ENCODE data around the gene CDK14.

The CDK14 gene

GRCh38 chr7:90681336-90682022 is 85.4 kb downstream of the CDK14 start:
- DNase-seq (ENCODE audit: low read depth) = no peak

DNA sequence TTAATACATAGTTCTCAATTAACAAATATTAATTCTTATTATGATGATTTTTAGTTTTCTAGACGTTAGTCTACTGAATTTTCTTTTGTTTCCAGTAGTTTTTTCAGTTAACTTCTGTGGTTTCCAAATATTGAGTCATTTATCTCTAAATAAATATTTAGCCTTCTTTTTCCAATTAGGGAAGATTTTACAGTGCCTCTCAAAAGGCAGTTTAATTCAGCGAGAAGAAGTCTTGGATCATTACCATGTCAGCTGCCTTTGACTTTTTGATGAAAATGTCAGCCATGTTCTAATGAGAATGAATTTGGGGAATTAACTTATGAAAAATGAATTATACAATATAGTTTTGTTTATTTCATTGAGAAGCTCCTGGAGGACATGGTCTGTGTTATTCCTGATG is 90.0 kb downstream of the CDK14 start:
- no peak for DNase-seq (ENCODE audit: low read depth)

- no peak for DNase-seq (ENCODE audit: low read depth)
Observed at GRCh38 chr7:90688810-90689209, 92.7 kb downstream of the CDK14 start.

- no peak for DNase-seq (ENCODE audit: low read depth)
Observed at GRCh38 chr7:90689260-90689659, 93.1 kb downstream of the CDK14 start.

DNA sequence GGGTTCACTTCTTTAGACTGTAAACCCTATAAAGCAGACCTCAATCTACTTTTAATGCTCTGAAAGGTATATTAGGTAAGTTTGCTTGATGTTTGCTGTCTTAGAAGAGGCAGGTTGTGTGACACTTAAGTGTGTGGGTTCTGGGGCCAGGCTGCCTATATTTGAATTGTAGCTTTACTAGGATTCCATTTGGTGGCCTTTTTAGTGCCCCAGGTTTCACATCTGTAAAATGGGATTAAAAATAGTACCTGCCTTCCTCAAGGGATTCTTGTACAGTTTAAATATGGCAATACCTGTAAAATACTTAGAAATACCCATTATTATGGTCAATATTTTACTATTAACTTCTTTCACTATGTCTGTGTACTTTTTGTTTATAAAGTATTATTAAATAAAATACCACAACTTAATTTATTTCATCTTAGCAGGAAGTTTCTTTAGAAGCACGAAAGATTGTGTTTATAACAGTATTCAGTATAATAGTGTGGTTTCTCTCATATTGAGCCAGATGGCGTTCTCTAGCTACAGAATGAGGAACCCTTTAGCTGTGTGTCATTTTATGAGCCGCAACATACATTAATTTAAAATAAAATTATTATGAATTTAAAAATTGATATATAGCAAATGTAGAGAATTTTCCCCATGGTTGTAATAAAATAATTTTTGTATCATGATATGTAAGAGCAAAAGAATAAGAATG is 94.2 kb downstream of the CDK14 start:
- DNase-seq (ENCODE audit: low read depth) = no peak

DNA sequence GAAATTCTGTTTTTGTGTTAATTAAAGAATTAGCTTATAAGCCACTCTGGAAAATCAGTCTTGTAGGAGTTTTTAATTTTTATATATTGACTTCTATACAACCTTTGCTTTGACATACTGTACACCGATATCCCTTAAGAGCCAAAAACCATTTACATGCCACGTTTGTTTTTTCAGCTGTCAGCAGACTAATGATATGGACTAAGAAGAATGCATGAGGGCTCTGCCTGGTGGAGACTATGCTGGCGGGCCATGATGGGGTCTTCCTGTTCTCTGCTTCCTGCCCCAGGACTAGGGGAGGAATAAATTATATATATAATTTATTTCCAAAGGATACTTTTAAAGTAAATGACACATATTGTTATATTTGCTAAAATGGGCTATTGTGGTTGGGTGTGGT is 96.3 kb downstream of the CDK14 start:
- no peak for DNase-seq (ENCODE audit: low read depth)

DNA sequence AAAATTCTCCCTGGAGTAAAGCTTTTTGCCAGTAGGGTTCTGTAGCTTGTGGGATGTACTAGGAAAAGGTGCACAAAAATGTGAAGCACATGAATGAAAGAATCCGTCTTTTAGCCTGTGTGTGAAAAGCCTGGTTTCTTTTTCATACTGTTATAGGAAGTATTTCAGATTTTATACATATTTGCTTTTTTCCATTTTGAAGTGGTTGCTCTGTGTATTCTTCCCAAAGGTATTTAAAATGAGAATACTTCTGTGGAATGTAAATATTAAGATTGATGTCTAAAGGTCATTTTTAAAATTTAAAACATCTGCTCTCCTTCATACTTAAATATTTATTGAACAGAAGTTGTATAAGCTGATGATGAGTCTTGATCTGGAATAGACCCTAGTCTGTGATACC is 96.8 kb downstream of the CDK14 start:
- DNase-seq (ENCODE audit: low read depth) = no peak

DNA sequence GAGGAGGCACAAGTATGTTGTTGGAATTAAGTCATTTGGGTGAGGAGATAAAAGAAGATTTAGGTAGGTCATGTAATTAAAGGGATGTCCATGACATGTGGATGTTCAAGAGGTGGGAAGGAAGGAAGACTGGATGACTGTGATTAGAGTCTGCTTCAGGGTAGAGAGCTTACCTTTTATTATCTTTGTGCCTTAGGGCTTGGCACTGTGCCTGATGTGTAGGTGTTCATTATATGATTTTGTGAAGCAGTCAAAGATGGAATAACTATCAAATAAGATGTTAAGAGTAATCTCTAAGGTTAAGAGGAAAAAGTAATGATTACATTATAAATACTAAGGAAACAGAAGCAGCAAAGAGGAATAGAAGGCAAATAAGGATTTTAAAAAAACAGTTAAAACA is 97.8 kb downstream of the CDK14 start:
- DNase-seq (ENCODE audit: low read depth) = no peak

DNA sequence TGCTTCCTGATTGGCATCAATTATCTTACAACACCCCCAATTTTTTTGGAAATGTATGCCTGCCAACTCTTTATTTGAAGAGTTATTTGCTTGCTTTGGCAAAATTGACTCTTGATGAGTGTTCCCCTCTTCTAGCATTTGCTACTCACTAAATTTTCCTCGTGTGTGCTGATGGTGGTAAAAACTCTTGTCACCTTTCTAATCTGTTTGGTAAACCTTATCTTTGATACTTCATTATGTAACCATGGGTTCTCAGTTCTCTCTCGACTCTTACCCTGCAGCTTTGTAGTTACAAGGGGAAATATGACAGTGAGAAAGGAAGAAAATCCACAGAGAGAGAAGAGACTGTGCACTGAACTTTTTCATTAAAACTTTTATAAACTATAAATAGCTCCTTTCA is 102.5 kb downstream of the CDK14 start:
- DNase-seq (ENCODE audit: low read depth) = no peak

GRCh38 chr7:90701021-90701420 is 104.9 kb downstream of the CDK14 start:
- no peak for DNase-seq (ENCODE audit: low read depth)

DNA sequence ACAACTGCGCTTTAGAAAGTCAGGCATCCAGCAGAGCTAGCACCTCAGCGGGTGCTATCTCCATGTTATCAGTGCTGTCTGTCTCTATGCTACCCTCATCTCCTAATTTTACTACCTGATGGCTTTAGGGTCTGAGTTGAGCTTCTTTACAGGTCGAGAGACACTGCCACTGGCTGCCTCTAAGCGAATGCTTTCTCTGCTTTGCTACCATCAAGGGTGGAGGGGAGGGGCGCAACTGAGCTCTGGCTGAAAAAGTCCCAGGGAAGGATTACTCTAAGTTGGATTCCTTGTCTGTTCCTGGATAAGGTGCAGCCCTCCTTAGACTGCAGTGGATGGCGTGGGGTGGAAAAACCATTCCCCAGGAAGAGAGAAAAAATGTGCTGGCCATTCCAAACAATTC is 105.7 kb downstream of the CDK14 start:
- DNase-seq (ENCODE audit: low read depth) = no peak

GRCh38 chr7:90705391-90706071 is 109.4 kb downstream of the CDK14 start:
- DNase-seq (ENCODE audit: low read depth) = no peak

DNA sequence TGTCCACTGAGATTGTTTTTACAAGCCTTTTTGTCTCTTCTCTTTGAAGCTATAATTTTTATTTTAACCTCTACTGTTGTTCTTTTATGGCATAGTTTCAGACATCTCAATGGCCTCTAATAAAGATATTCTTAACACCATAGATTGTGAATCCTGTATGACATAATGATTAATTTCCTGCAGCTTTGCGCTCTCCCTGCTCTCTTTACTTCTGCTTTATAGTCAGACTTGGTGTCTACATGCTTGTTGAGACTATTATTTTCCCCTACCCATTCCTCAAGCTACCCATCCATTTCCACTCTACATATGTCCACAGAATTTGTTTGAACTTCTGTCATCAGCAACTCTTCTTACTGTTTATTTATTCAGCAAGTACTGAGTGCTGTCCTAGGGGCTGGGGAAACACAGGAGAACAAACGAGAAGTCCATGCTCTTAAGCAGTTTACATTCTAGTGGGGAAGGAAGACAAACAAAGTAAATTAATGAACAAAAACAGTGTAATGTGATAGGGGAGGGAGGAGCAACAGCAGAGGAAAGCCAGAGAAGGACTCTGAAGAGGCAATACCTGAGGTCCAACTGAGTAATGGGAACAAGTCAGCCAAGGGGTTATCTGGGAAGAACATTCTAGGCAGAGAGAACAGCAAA is 110.1 kb downstream of the CDK14 start:
- no peak for DNase-seq (ENCODE audit: low read depth)

DNA sequence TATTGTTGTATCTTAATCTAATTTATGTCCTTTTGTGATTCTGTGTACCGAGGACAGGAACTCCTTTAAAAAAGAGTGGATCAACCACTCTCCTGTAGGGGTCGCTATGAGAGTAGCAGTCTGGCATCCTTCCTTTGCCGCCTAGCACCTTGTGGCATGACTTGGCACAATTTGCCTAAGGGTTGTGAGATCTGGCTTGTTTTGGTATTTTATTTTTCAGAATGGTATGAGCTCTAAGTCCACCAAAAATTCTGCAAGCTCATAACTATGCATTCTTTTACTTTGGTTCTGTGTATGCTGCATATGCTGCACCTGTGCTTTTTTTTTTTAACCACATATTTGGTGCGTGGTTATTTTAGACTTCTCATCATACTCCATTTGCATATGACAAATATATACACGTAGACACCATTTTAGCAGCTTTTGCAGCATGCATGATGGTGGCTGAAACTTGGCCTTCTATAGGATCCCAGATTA is 112.8 kb downstream of the CDK14 start:
- DNase-seq (ENCODE audit: low read depth) = no peak

DNA sequence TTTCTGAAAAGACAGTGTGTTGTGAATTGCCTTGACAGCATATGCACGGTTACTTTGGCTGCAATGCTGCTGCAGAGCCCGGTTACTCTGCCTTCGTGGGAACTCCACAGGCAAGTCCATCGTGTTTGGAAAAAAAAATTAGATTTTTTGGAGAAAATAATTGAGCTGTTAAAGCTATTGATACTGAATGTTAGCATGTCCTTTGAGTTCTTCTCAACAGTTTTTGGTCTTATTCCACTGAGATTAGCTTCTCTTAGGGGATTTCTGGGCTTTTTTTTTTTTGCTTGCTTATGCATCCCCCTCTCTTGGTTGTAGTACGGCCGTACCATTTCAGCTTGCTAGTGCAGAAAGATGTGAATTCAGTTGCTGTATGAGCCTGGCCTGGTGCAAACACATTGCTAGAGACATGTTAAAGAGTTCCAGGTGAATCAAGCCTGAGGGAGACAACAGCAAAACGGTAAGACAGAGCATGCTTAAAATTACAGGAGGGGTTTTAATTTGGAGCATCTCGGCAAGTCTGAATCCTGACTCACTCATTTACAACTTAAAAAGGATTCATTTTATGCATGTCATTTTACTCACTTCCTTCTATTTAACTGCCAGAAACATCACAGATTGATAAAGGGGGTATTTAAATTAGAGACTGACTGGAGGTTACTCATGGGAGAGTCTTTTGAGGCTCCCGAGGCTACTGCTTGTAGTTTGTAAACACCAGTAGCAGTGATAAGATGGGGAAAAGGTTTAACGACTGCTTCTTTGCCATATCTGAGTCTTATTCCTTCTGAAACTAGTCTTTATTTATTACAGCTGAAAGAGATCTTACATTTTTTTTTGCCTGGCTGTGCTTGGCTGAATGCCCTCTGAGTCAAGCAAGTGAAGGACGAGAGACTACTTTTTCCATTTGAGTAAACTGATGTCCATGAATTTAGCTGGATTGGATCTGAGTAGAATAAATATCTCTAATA is 113.7 kb downstream of the CDK14 start:
- DNase-seq (ENCODE audit: low read depth) = no peak

DNA sequence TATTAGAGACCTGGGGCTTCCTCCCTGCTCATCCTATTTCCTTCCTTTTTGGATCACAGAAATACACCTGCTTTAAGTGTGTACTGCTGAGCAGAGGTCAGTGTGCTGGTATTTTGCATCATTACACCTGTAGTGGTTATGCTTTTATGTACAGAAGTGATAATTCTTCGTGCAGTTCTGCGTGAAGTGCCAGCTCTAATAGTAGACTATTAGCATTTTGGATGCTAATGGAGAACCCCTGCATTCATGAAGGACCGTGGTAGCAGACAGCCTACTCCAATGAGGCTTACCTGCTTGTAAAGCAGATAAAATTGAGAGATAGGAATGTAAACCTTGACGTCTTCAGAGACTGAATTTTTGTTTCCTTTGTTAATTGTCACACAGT is 114.3 kb downstream of the CDK14 start:
- no peak for DNase-seq (ENCODE audit: low read depth)

- no peak for DNase-seq (ENCODE audit: low read depth)
Observed at GRCh38 chr7:90713628-90714027, 117.5 kb downstream of the CDK14 start.

GRCh38 chr7:90715067-90715466 is 118.9 kb downstream of the CDK14 start:
- no peak for DNase-seq (ENCODE audit: low read depth)

DNA sequence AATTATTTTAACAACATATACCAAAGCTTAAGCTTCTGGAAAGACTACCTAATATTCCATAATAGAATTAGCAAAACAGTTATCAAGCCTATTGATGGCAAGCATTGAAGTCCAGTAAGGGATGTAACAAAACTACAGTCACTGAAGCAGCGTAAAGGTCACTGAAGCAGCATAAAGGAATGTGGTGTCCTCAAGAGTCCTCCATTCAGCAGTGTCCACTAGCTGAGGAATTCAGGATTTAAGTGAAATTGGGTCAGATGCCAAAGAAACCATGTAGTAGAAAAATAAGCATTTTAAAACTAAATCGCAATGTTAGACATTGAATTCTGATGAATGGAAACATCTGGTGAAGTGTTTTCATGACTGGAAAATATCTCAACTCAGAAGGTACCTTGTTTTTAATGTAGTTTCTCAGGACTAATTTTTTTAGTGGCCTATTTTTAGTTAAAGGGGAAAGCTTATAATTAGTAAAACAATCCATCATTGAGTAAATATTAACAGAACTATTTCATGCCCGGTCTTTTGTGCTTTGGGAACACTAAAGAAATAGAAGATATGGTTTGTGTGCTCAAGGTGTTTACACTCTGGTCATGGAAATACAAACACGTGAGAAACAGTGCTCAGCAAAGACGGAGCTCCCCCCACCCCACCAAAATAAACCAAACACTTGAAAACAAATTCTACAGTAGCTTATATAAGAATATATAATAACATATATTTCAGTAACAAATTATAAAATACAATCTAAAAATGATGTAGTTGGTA is 121.4 kb downstream of the CDK14 start:
- no peak for DNase-seq (ENCODE audit: low read depth)

- DNase-seq (ENCODE audit: low read depth) = no peak
Observed at GRCh38 chr7:90719155-90719554, 123.0 kb downstream of the CDK14 start.

Measured in stimulated activated CD8-positive, alpha-beta memory T cell treated with anti-CD3 and anti-CD28 coated beads, Interleukin-7, amount 100 ng/mL, for 24 hours (primary cell).